GM23338 (cell line): Measurements from ENCODE around the gene SLC4A2. TPM values are rescaled to one million over a fixed set of nuclear protein-coding genes. Genes with fewer than 3 reads are reported as not detected.

ENCODE experiments used
- ATAC-seq: fragments of 200-7000 bp; cut with Tn5 transposase; 3 replicates; pipeline ENCODE4 v1.9.1; 2020
- DNase-seq: peaks from one replicate; pipeline ENCODE4 v3.0.0-alpha.2; 2015; ENCODE audit warnings: low spot score
- H2AFZ ChIP-seq: fragments of 200-600 bp; sonication (generic); 2 replicates; pipeline ENCODE4 v1.8.0; 2016; ENCODE audit warnings: antibody characterized with exemption, mild to moderate bottlenecking, moderate library complexity
- H3F3A ChIP-seq: fragments of 200-600 bp; sonication (generic); replicated peaks from 2 replicates; pipeline ENCODE4 v1.8.0; 2017; ENCODE audit warnings: antibody characterized with exemption, mixed run types, low read depth
- H3K27ac ChIP-seq: fragments of 200-600 bp; sonication (generic); 2 replicates; pipeline ENCODE4 v1.6.1; 2016; ENCODE audit warnings: low read depth
- H3K27me3 ChIP-seq: fragments of 200-600 bp; sonication (generic); 2 replicates; pipeline ENCODE4 v1.8.0; 2016; ENCODE audit warnings: mild to moderate bottlenecking, mixed run types, moderate library complexity; ENCODE audit not compliant: insufficient read depth
- H3K36me3 ChIP-seq: fragments of 200-600 bp; sonication (generic); 2 replicates; pipeline ENCODE4 v1.8.0; 2016; ENCODE audit warnings: mild to moderate bottlenecking; ENCODE audit not compliant: insufficient read depth
- H3K4me1 ChIP-seq: fragments of 200-600 bp; sonication (generic); 2 replicates; pipeline ENCODE4 v1.8.0; 2016; ENCODE audit warnings: mild to moderate bottlenecking, moderate library complexity; ENCODE audit not compliant: insufficient read depth
- H3K4me2 ChIP-seq: fragments of 200-600 bp; sonication (generic); 2 replicates; pipeline ENCODE4 v1.7.1; 2017; ENCODE audit warnings: mixed run types
- H3K4me3 ChIP-seq: fragments of 200-600 bp; sonication (generic); 2 replicates; pipeline ENCODE4 v1.6.1; 2016; ENCODE audit warnings: mixed run types
- H3K79me2 ChIP-seq: fragments of 200-600 bp; sonication (generic); replicated peaks from 2 replicates; pipeline ENCODE4 v1.8.0; 2017; ENCODE audit warnings: mild to moderate bottlenecking; ENCODE audit not compliant: insufficient read depth
- H3K9me2 ChIP-seq: fragments of 200-600 bp; sonication (generic); 2 replicates; pipeline ENCODE4 v1.8.0; 2017; ENCODE audit not compliant: insufficient read depth
- H4K20me1 ChIP-seq: fragments of 200-600 bp; sonication (generic); replicated peaks from 2 replicates; pipeline ENCODE4 v1.8.0; 2017; ENCODE audit warnings: mild to moderate bottlenecking; ENCODE audit not compliant: insufficient read depth
- H3K27ac Mint-ChIP-seq: 2 replicates; pipeline ENCODE4 v1.8.0; 2020; ENCODE audit warnings: inconsistent platforms, mild to moderate bottlenecking, moderate library complexity, mixed read lengths
- H3K27me3 Mint-ChIP-seq: 3 replicates; pipeline ENCODE4 v1.8.0; 2022; ENCODE audit warnings: low read depth, mild to moderate bottlenecking, moderate library complexity, mixed read lengths, inconsistent platforms; ENCODE audit not compliant: insufficient read depth, poor library complexity
- H3K36me3 Mint-ChIP-seq: 3 replicates; pipeline ENCODE4 v1.8.0; 2021; ENCODE audit warnings: low read depth, mild to moderate bottlenecking, inconsistent platforms, moderate library complexity, mixed read lengths
- H3K4me1 Mint-ChIP-seq: 3 replicates; pipeline ENCODE4 v1.8.0; 2020; ENCODE audit warnings: mild to moderate bottlenecking, inconsistent platforms, mixed read lengths
- H3K4me3 Mint-ChIP-seq: 3 replicates; pipeline ENCODE4 v1.8.0; 2021; ENCODE audit warnings: moderate library complexity, mild to moderate bottlenecking, inconsistent platforms, mixed read lengths
- H3K9me3 Mint-ChIP-seq: 3 replicates; pipeline ENCODE4 v1.8.0; 2020; ENCODE audit warnings: moderate library complexity, mild to moderate bottlenecking, inconsistent platforms, mixed read lengths
- CREB1 ChIP-seq: fragments of 250-450 bp; sonication (Bioruptor Pico); IDR thresholded peaks from 2 replicates; pipeline ENCODE4 v1.5.0; 2020; ENCODE audit warnings: low read depth, mild to moderate bottlenecking, moderate library complexity
- ETS1 ChIP-seq: IDR thresholded peaks from 2 replicates; pipeline ENCODE4 v1.6.1; 2016; ENCODE audit warnings: antibody characterized with exemption
- EZH2 ChIP-seq: fragments of 200-600 bp; sonication (generic); IDR thresholded peaks from one replicate; pipeline ENCODE4 v1.8.0; 2017; ENCODE audit warnings: antibody characterized with exemption, mild to moderate bottlenecking, low read depth; ENCODE audit not compliant: unreplicated experiment
- EZH2phosphoT487 ChIP-seq: fragments of 200-600 bp; sonication (generic); IDR thresholded peaks from one replicate; pipeline ENCODE4 v1.8.1; 2018; ENCODE audit warnings: antibody characterized with exemption; ENCODE audit not compliant: unreplicated experiment
- JUNB ChIP-seq: IDR thresholded peaks from one replicate; pipeline ENCODE4 v1.6.1; 2016; ENCODE audit warnings: antibody characterized with exemption; ENCODE audit not compliant: unreplicated experiment
- NANOG ChIP-seq: IDR thresholded peaks from 2 replicates; pipeline ENCODE4 v1.6.1; 2016; ENCODE audit warnings: antibody characterized with exemption, borderline replicate concordance
- POLR2AphosphoS5 ChIP-seq: IDR thresholded peaks from 2 replicates; pipeline ENCODE4 v1.6.1; 2016; ENCODE audit warnings: antibody characterized with exemption, low read depth
- REST ChIP-seq: IDR thresholded peaks from one replicate; pipeline ENCODE4 v1.6.1; 2018; ENCODE audit warnings: antibody characterized with exemption; ENCODE audit not compliant: unreplicated experiment
- STAT1 ChIP-seq: IDR thresholded peaks from one replicate; pipeline ENCODE4 v1.6.1; 2016; ENCODE audit warnings: antibody characterized with exemption; ENCODE audit not compliant: unreplicated experiment
- ZNF114 ChIP-seq: fragments of 250-450 bp; sonication (Bioruptor Pico); IDR thresholded peaks from 2 replicates; pipeline ENCODE4 v1.5.0; 2020; ENCODE audit warnings: mild to moderate bottlenecking, moderate library complexity
- ZNF331 ChIP-seq: fragments of 250-450 bp; sonication (Bioruptor Pico); IDR thresholded peaks from 2 replicates; pipeline ENCODE4 v1.5.0; 2020; ENCODE audit warnings: low read depth, mild to moderate bottlenecking, moderate library complexity
- polyA plus RNA-seq: library from polyadenylated mRNA; unstranded; fragments of >200 nt; fragmentation: Nextera tagmentation; extraction: Ambion mirVana; gene quantifications from 2 replicates; pipeline ENCODE4 v1.2.1, GENCODE V29; 2016
- total RNA-seq: library from RNA; depleted of rRNA; stranded (reverse); fragments of >200 nt; shearing (Covaris generic); gene quantifications from 2 replicates; pipeline ENCODE4 v1.2.3, GENCODE V29; 2014
- TF ChIP-seq, protein P1 (sequence below), 2 experiments: fragments of 200-600 bp in 1 of 2; sonication (generic) in 1 of 2; conservative IDR thresholded peaks; 2 replicates each; pipeline versions ENCODE4 v1.5.1 to v1.6.1; 2016 to 2017; ENCODE audit warnings: antibody characterized with exemption in 2 of 2, low read depth in 2 of 2, mild to moderate bottlenecking in 2 of 2, moderate library complexity in 1 of 2
- TF ChIP-seq, protein P2 (sequence below): fragments of 250-450 bp; sonication (Bioruptor Pico); IDR thresholded peaks from 2 replicates; pipeline ENCODE4 v1.5.0; 2020; ENCODE audit warnings: mild to moderate bottlenecking, moderate library complexity

SLC4A2 gene
- total and polyA plus RNA-seq, 2 experiments from 2014 or later, result 64.8 to 106 TPM

GRCh38 chr7:151095123-151095797, 35.9 kb downstream of the SLC4A2 start:
- Histone ChIP-seq H3K27ac (no peak overlapping the region), H3F3A (0 out of 2 replicates have a peak, but pooled peaks cover 2% of the 10 kb centered on the region), H3K27me3 (peaks cover 2% of the 10 kb centered on the region; the same call in 1 of the 2 replicates), H3K4me1 (peaks cover 11% of the 10 kb centered on the region), H3K4me3 (no peak overlapping the region), H3K4me2 (no peak overlapping the region), H2AFZ (no peak overlapping the region), H3K36me3 (no peaks in the 10 kb centered on the region), H4K20me1 (peaks cover 56% of the 10 kb centered on the region), H3K9me2 (no peaks in the 10 kb centered on the region), H3K79me2 (peaks cover 99% of the 10 kb centered on the region)
- H3K9me3 Mint-ChIP-seq, result no peaks in the 10 kb centered on the region; the same call in 2 of the 3 replicates
- TF ChIP-seq ETS1, result no peak
- no peak for TF ChIP-seq CREB1 (CRISPR knock-in tag)
- TF ChIP-seq ZNF331 (CRISPR knock-in tag), result no peak
- TF ChIP-seq ZNF114, result no peak
- no peak for TF ChIP-seq JUNB
- TF ChIP-seq EZH2phosphoT487, result no peak
- TF ChIP-seq EZH2, result no peak
- no peak for TF ChIP-seq REST
- TF ChIP-seq, protein P1, sequence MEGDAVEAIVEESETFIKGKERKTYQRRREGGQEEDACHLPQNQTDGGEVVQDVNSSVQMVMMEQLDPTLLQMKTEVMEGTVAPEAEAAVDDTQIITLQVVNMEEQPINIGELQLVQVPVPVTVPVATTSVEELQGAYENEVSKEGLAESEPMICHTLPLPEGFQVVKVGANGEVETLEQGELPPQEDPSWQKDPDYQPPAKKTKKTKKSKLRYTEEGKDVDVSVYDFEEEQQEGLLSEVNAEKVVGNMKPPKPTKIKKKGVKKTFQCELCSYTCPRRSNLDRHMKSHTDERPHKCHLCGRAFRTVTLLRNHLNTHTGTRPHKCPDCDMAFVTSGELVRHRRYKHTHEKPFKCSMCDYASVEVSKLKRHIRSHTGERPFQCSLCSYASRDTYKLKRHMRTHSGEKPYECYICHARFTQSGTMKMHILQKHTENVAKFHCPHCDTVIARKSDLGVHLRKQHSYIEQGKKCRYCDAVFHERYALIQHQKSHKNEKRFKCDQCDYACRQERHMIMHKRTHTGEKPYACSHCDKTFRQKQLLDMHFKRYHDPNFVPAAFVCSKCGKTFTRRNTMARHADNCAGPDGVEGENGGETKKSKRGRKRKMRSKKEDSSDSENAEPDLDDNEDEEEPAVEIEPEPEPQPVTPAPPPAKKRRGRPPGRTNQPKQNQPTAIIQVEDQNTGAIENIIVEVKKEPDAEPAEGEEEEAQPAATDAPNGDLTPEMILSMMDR (conservative IDR thresholded peaks at IDR 0.05; ENCODE audit: low read depth in 2 of 2), result no peak; a peak in 1 of 4 replicates
- TF ChIP-seq, protein P2, sequence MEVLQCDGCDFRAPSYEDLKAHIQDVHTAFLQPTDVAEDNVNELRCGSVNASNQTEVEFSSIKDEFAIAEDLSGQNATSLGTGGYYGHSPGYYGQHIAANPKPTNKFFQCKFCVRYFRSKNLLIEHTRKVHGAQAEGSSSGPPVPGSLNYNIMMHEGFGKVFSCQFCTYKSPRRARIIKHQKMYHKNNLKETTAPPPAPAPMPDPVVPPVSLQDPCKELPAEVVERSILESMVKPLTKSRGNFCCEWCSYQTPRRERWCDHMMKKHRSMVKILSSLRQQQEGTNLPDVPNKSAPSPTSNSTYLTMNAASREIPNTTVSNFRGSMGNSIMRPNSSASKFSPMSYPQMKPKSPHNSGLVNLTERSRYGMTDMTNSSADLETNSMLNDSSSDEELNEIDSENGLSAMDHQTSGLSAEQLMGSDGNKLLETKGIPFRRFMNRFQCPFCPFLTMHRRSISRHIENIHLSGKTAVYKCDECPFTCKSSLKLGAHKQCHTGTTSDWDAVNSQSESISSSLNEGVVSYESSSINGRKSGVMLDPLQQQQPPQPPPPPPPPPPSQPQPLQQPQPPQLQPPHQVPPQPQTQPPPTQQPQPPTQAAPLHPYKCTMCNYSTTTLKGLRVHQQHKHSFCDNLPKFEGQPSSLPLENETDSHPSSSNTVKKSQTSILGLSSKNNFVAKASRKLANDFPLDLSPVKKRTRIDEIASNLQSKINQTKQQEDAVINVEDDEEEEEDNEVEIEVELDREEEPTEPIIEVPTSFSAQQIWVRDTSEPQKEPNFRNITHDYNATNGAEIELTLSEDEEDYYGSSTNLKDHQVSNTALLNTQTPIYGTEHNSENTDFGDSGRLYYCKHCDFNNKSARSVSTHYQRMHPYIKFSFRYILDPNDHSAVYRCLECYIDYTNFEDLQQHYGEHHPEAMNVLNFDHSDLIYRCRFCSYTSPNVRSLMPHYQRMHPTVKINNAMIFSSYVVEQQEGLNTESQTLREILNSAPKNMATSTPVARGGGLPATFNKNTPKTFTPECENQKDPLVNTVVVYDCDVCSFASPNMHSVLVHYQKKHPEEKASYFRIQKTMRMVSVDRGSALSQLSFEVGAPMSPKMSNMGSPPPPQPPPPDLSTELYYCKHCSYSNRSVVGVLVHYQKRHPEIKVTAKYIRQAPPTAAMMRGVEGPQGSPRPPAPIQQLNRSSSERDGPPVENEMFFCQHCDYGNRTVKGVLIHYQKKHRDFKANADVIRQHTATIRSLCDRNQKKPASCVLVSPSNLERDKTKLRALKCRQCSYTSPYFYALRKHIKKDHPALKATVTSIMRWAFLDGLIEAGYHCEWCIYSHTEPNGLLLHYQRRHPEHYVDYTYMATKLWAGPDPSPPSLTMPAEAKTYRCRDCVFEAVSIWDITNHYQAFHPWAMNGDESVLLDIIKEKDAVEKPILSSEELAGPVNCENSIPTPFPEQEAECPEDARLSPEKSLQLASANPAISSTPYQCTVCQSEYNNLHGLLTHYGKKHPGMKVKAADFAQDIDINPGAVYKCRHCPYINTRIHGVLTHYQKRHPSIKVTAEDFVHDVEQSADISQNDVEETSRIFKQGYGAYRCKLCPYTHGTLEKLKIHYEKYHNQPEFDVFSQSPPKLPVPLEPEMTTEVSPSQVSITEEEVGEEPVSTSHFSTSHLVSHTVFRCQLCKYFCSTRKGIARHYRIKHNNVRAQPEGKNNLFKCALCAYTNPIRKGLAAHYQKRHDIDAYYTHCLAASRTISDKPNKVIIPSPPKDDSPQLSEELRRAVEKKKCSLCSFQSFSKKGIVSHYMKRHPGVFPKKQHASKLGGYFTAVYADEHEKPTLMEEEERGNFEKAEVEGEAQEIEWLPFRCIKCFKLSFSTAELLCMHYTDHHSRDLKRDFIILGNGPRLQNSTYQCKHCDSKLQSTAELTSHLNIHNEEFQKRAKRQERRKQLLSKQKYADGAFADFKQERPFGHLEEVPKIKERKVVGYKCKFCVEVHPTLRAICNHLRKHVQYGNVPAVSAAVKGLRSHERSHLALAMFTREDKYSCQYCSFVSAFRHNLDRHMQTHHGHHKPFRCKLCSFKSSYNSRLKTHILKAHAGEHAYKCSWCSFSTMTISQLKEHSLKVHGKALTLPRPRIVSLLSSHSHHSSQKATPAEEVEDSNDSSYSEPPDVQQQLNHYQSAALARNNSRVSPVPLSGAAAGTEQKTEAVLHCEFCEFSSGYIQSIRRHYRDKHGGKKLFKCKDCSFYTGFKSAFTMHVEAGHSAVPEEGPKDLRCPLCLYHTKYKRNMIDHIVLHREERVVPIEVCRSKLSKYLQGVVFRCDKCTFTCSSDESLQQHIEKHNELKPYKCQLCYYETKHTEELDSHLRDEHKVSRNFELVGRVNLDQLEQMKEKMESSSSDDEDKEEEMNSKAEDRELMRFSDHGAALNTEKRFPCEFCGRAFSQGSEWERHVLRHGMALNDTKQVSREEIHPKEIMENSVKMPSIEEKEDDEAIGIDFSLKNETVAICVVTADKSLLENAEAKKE (CRISPR knock-in tag), result no peak
- TF ChIP-seq STAT1, result no peak
- TF ChIP-seq NANOG, result no peak
- TF ChIP-seq POLR2AphosphoS5, result no peak
- DNase-seq (no peak), ATAC-seq (no peak)
- peaks cover 13% of the 10 kb centered on the region for H3K27me3 Mint-ChIP-seq
- H3K27ac Mint-ChIP-seq, result no peak overlapping the region
- no peak overlapping the region for H3K4me3 Mint-ChIP-seq
- H3K36me3 Mint-ChIP-seq, result peaks cover 17% of the 10 kb centered on the region; the same call in 2 of the 3 replicates
- H3K4me1 Mint-ChIP-seq, result peaks cover 24% of the 10 kb centered on the region
